Stimulated activated CD4-positive, alpha-beta T cell treated with anti-CD3 and anti-CD28 coated beads, Interleukin-1b, Interleukin-23, amount 100 ng/mL, for 24 hours (primary cell): Measurements from ENCODE around the gene TMEM260.
"Not testable (repeated sequence)": the region's sequence is repeated elsewhere in the genome, so short reads cannot be mapped to it uniquely, and the experiment has no call there.

ENCODE experiments used
- DNase-seq, 4 experiments: peaks; one replicate each; pipeline ENCODE4 v3.0.0-alpha.2; 2020; ENCODE audit warnings: low read depth in 4 of 4, low spot score in 1 of 4

The TMEM260 gene

GRCh38 chr14:56667290-56667689 lies 87.7 kb downstream of the TMEM260 start:
- not testable (repeated sequence) for DNase-seq

- no peak for DNase-seq
Observed at GRCh38 chr14:56676042-56676441, 96.4 kb downstream of the TMEM260 start.

GRCh38 chr14:56678838-56679237 lies 99.2 kb downstream of the TMEM260 start:
- no peak for DNase-seq

- DNase-seq: no peak
Observed at GRCh38 chr14:56686416-56686815, 106.8 kb downstream of the TMEM260 start.

GRCh38 chr14:56687123-56687522 lies 107.5 kb downstream of the TMEM260 start:
- no peak for DNase-seq

- no peak for DNase-seq
Observed at GRCh38 chr14:56694609-56695008, 115.0 kb downstream of the TMEM260 start.

GRCh38 chr14:56695216-56695615 lies 115.6 kb downstream of the TMEM260 start:
- not testable (repeated sequence) for DNase-seq
